Glomerular endothelial cell (primary cell): Measurements from ENCODE around the gene TSBP1. TPM values are rescaled to one million over a fixed set of nuclear protein-coding genes. Genes with fewer than 3 reads are reported as not detected.
A peak's percentile ranks its signal among the peaks of the same experiment; 100 is the strongest.
"Not testable (repeated sequence)": the region's sequence is repeated elsewhere in the genome, so short reads cannot be mapped to it uniquely, and the experiment has no call there.

Source experiments
- DNase-seq: peaks from one replicate; pipeline ENCODE4 v3.0.0-alpha.2; 2011; ENCODE audit warnings: low read depth, low spot score; ENCODE audit errors: extremely low read depth
- total RNA-seq: library from RNA; depleted of rRNA; stranded (reverse); fragments of >200 nt; gene quantifications from 2 replicates; pipeline ENCODE4 v1.2.3, GENCODE V29; 2015

The TSBP1 gene
- total RNA-seq, 1 donor from 2014 or later: not detected

- no peak for DNase-seq
Observed at GRCh38 chr6:32375739-32376529, 4.2 kb upstream of the TSBP1 start.

DNA sequence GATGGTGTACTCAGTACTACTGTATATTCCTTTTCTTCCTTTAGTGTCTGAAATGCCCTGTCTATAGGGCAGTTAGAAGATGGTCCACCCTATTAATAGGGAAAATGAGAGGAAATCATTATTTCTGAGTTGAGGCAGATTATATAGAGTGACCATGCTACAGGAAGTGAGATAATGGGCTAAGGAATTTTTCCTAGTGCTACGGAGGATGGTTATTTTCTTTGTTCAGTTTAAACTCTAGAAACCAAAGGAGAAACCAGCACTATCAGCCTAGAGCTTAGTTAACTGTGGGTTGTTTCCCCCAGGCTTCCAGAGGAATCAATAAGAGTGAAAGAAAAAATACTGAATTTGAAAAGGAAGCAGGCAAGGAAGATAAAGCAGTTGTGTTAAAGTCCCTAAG is 474 bp downstream of the TSBP1 start:
- DNase-seq: peak; percentile 56

- no peak for DNase-seq
Observed at GRCh38 chr6:32370505-32370904, 1.2 kb downstream of the TSBP1 start.

GRCh38 chr6:32369660-32370059 is 2.0 kb downstream of the TSBP1 start:
- DNase-seq: peak; percentile 78

DNA sequence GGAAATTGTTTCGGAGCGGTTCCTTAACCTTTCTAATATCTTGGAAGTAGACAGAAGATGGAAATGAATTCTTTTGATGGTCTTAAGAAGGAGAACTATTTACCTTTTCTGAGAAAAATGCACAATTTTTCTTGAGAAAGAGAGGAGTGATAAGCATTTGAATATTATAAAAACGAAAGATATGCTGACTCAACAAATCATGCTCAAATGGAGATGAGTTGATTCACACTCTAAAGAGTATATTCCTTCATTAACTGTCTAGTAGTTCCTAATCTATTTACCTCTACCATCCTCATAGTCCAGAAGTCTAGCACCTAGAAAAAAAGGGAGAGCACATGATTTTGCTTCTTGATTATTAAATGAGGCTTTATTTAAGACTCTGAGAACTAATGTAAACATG is 4.1 kb downstream of the TSBP1 start:
- DNase-seq: no peak

DNA sequence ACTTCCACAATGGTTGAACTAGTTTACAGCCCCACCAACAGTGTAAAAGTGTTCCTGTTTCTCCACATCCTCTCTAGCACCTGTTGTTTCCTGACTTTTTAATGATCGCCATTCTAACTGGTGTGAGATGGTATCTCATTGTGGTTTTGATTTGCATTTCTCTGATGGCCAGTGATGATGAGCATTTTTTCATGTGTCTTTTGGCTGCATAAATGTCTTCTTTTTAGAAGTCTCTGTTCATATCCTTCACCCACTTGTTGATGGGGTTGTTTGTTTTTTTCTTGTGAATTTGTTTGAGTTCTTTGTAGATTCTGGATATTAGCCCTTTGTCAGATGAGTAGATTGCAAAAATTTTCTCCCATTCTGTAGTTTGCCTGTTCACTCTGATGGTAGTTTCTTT is 12.5 kb downstream of the TSBP1 start:
- not testable (repeated sequence) for DNase-seq

DNA sequence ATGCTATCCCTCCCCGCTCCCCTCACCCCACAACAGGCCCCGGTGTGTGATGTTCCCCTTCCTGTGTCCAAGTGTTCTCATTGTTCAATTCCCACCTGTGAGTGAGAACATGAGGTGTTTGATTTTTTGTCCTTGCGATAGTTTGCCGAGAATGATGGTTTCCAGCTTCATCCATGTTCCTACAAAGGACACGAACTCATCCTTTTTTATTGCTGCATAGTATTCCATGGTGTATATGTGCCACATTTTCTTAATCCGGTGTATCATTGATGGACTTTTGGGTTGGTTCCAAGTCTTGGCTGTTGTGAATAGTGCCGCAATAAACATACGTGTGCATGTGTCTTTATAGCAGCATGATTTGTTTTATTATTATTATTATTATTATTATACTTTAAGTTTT is 13.2 kb downstream of the TSBP1 start:
- DNase-seq: not testable (repeated sequence)

GRCh38 chr6:32355018-32355417 is 16.7 kb downstream of the TSBP1 start:
- DNase-seq: no peak

DNA sequence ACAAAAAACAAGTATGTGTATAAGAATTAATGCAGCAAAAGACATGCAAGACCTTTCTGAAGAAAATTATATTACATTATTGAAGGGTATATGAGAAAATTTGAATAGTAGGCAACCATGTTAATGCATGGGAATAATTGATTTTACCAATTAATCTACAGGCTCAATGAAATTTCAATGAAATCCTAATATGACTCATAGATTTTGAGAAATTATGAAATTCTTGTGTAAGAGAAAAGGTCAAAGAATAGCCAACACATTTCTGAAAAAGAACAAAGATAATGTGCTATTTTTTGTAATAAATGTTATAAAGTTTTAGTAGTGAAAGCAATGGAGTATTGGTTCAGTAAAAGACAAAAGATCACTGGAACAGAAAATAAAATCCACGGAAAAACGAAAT is 18.4 kb downstream of the TSBP1 start:
- DNase-seq: no peak

- DNase-seq: no peak
Observed at GRCh38 chr6:32340242-32340641, 31.5 kb downstream of the TSBP1 start.

- DNase-seq: no peak
Observed at GRCh38 chr6:32337186-32337805, 34.4 kb downstream of the TSBP1 start.

GRCh38 chr6:32332433-32332832 is 39.3 kb downstream of the TSBP1 start:
- no peak for DNase-seq

DNA sequence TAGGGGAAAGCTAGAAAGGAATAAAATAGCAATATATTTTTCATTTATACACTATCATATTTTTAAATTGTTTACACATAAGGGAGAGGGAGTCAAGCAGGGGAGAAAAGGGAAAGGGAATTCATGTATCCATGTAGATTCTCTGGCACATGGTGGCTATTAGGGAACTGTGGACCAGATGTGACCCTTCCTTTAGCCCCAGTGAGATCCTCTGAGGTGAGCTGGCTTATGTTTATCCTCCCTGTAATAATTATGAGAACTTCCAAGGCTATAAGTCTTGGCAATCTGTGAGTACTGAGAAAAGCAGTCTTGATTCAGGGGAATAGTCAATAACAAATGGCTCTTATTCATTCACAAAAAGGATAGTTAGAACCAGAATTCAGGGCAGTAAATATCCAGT is 42.6 kb downstream of the TSBP1 start:
- no peak for DNase-seq

- no peak for DNase-seq
Observed at GRCh38 chr6:32327103-32327502, 44.6 kb downstream of the TSBP1 start.

- DNase-seq: no peak
Observed at GRCh38 chr6:32318501-32318900, 53.2 kb downstream of the TSBP1 start.

DNA sequence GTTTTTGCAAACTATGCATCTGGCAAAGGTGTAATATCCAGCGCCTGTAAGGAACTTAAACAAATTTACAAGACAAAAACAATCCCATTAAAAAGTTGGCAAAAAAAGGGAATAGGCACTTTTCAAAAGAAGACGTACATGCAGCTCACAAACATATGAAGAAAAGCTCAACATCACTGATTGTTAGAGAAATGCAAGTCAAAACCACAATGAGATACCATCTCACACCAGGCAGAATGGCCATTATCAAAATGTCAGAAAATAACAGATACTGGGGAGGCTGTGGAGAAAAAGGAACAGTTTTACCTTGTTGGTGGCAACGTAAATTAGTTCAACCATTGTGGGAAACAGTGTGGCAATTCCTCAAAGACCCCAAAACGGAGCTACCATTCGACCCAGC is 54.2 kb downstream of the TSBP1 start:
- no peak for DNase-seq

GRCh38 chr6:32313964-32314363 is 57.7 kb downstream of the TSBP1 start:
- DNase-seq: no peak

- peak; percentile 9 for DNase-seq
Observed at GRCh38 chr6:32298632-32299336, 72.9 kb downstream of the TSBP1 start.

DNA sequence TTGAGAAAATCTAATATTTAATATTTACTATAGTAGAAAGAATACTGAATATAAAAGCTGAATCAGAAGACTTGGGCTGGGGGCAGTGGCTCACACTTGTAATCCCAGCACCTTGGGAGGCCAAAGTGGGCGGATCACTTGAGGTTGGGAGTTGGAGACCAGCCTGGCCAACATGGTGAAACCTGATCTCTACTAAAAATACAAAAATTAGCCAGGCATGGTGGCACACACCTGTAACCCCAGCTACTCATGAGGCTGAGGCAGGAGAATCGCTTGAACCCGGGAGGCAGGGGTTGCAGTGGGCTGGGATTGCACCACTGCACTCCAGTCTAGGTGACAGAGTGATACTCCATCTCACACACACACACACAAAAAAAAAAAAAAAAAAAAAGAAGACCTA is 76.7 kb downstream of the TSBP1 start:
- not testable (repeated sequence) for DNase-seq

DNA sequence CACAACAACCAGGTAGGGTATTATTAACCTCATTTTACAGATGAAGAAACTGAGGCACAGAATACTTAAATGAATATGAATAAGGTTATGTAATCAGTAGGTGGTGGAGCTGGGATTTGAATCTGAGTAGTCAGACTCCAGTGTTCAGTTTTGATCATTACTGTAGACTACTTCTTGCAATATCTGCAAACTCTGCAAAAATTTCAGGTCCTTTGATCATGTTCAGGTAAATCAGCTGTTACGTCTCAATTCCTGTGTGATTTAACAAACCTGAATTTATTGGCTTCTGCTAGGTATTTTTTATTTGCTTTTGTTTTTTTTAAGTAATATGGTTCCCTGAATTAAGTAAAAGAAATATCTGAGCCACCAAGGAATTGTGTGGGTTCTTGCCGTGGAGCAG is 77.1 kb downstream of the TSBP1 start:
- DNase-seq: no peak

- DNase-seq: no peak
Observed at GRCh38 chr6:32293695-32294094, 78.0 kb downstream of the TSBP1 start.

DNA sequence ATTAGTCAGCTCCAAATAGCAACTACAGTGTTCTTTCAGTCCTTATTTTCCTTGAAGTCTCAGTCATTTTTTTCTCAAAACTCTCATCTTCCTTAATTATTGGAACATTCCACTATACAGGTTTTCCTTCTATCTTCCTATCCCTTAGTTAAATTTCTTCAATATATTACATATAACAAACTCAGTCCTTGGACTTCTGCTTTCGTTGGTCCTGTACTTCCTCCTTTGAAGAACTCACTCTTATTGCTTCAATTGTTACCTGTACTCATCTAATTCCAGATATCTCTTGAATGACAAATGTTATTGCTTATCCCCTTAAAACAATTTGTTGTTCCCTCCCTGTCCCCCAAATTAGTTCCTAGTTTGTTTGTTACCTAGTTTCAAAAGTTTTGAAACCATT is 80.2 kb downstream of the TSBP1 start:
- no peak for DNase-seq
